Measurements from ENCODE around the gene SPACDR. TPM values are rescaled to one million over a fixed set of nuclear protein-coding genes. Genes with fewer than 3 reads are reported as not detected.

The SPACDR gene
- total RNA-seq, 6 experiments from 2014 or later: 0.66 to 1.6 (median 1.0) TPM

- peaks cover 44% of the 10 kb centered on the region for H3K4me1 Mint-ChIP-seq (ENCODE audit: low read depth)
- H3K36me3 Mint-ChIP-seq (ENCODE audit: low read depth): peaks cover 31% of the 10 kb centered on the region
- H3K9me3 Mint-ChIP-seq: peaks cover 7% of the 10 kb centered on the region
- no peak for DNase-seq
- peaks cover 25% of the 10 kb centered on the region for H3K27me3 Mint-ChIP-seq (ENCODE audit: insufficient read depth)
- 0 out of 2 replicates have a peak overlapping the region, but pooled peaks have one; percentile 91 for H3K4me3 Mint-ChIP-seq
- H3K27ac Mint-ChIP-seq: peak overlapping the region; percentile 88
- no peak for TF ChIP-seq CTCF (IDR thresholded peaks at IDR 0.05)
These were observed 30.3 kb downstream of the SPACDR start for GRCh38 chr7:100433592-100434296.

GRCh38 chr7:100433276-100433591, 30.8 kb downstream of the SPACDR start:
- Mint-ChIP-seq H3K27ac (peak overlapping the region; percentile 42; the same call in 1 of the 2 replicates), H3K27me3 (ENCODE audit: insufficient read depth) (peaks cover 30% of the 10 kb centered on the region), H3K36me3 (ENCODE audit: low read depth) (peaks cover 31% of the 10 kb centered on the region), H3K4me3 (no peak overlapping the region), H3K4me1 (ENCODE audit: low read depth) (peaks cover 41% of the 10 kb centered on the region), H3K9me3 (peaks cover 10% of the 10 kb centered on the region)
- TF ChIP-seq CTCF (IDR thresholded peaks at IDR 0.05): no peak
- no peak for DNase-seq

GRCh38 chr7:100432621-100433275, 31.3 kb downstream of the SPACDR start:
- Mint-ChIP-seq H3K4me3 (peak overlapping the region; percentile 23), H3K9me3 (peaks cover 10% of the 10 kb centered on the region), H3K27me3 (ENCODE audit: insufficient read depth) (peaks cover 32% of the 10 kb centered on the region), H3K36me3 (ENCODE audit: low read depth) (peaks cover 31% of the 10 kb centered on the region), H3K4me1 (ENCODE audit: low read depth) (peaks cover 38% of the 10 kb centered on the region), H3K27ac (peak overlapping the region; percentile 44)
- no peak for DNase-seq
- no peak for TF ChIP-seq CTCF (IDR thresholded peaks at IDR 0.05)

- Mint-ChIP-seq H3K9me3 (peaks cover 10% of the 10 kb centered on the region), H3K36me3 (ENCODE audit: low read depth) (peaks cover 31% of the 10 kb centered on the region), H3K27me3 (ENCODE audit: insufficient read depth) (peaks cover 32% of the 10 kb centered on the region), H3K27ac (peak overlapping the region; percentile 44), H3K4me1 (ENCODE audit: low read depth) (peaks cover 38% of the 10 kb centered on the region), H3K4me3 (peak overlapping the region; percentile 59)
- no peak for DNase-seq
- TF ChIP-seq CTCF (IDR thresholded peaks at IDR 0.05): no peak
These were observed 32.0 kb downstream of the SPACDR start for GRCh38 chr7:100432053-100432452.

- H3K36me3 Mint-ChIP-seq (ENCODE audit: low read depth): peaks cover 31% of the 10 kb centered on the region
- peaks cover 10% of the 10 kb centered on the region for H3K9me3 Mint-ChIP-seq
- DNase-seq: no peak
- H3K4me3 Mint-ChIP-seq: peak overlapping the region; percentile 59
- no peak for TF ChIP-seq CTCF (IDR thresholded peaks at IDR 0.05)
- H3K27me3 Mint-ChIP-seq (ENCODE audit: insufficient read depth): peaks cover 29% of the 10 kb centered on the region
- H3K27ac Mint-ChIP-seq: peak overlapping the region; percentile 44; the same call in 1 of the 2 replicates
- peaks cover 38% of the 10 kb centered on the region for H3K4me1 Mint-ChIP-seq (ENCODE audit: low read depth)
These were observed 32.7 kb downstream of the SPACDR start for GRCh38 chr7:100431286-100431735.
